Caco-2 (cell line): ENCODE results near the gene C21orf58. TPM values are rescaled to one million over a fixed set of nuclear protein-coding genes. Genes with fewer than 3 reads are reported as not detected.

Experiments used
- BruUV-seq: library from RNA; stranded (reverse); fragments of 400-500 nt; replicated peaks from 2 replicates; lab custom pipeline; 2021; lab: Mats Ljungman, UMichigan
- CTCF ChIA-PET: fragments of 300-600 bp; sonication (Branson Sonifier 250); formaldehyde crosslinking; loops from one replicate; lab custom pipeline; 2022; ENCODE audit warnings: antibody characterized with exemption; lab: Charles Lee
- POLR2A ChIA-PET: fragments of 300-600 bp; sonication (Branson Sonifier 250); formaldehyde crosslinking; loops from one replicate; lab custom pipeline; 2022; ENCODE audit warnings: antibody characterized with exemption; lab: Charles Lee
- DNase-seq, 2 experiments: peaks; one replicate each; pipeline versions ENCODE4 v3.0.0 to v3.0.0-alpha.2; 2020 to 2022
- H3K27me3 ChIP-seq: replicated peaks from 2 replicates; pipeline ENCODE4 v1.6.0; 2011; ENCODE audit warnings: low read length; ENCODE audit not compliant: control insufficient read depth, insufficient read depth
- H3K36me3 ChIP-seq: 2 replicates; pipeline ENCODE4 v1.5.1; 2011; ENCODE audit warnings: low read length; ENCODE audit not compliant: control insufficient read depth, insufficient read depth
- H3K4me1 ChIP-seq: fragments of 250-450 bp; sonication (Bioruptor Pico); 2 replicates; pipeline ENCODE4 v1.5.1; 2020; ENCODE audit warnings: mild to moderate bottlenecking
- H3K4me3 ChIP-seq: 2 replicates; pipeline ENCODE4 v1.5.1; 2011; ENCODE audit warnings: low read depth, mild to moderate bottlenecking, control low read depth, low read length
- H3K9me3 ChIP-seq: fragments of 250-450 bp; sonication (Bioruptor Pico); 2 replicates; pipeline ENCODE4 v1.5.1; 2020; ENCODE audit warnings: mild to moderate bottlenecking, moderate library complexity
- H3K27ac Mint-ChIP-seq: one replicate; pipeline ENCODE4 v1.8.0; 2022; ENCODE audit warnings: mixed read lengths; ENCODE audit not compliant: unreplicated experiment
- H3K27me3 Mint-ChIP-seq: one replicate; pipeline ENCODE4 v1.8.0; 2022; ENCODE audit warnings: mixed read lengths; ENCODE audit not compliant: insufficient read depth, unreplicated experiment
- H3K36me3 Mint-ChIP-seq: one replicate; pipeline ENCODE4 v1.8.0; 2022; ENCODE audit warnings: mild to moderate bottlenecking, mixed read lengths; ENCODE audit not compliant: insufficient read depth, unreplicated experiment
- H3K4me1 Mint-ChIP-seq: one replicate; pipeline ENCODE4 v1.8.0; 2022; ENCODE audit warnings: low read depth, mixed read lengths; ENCODE audit not compliant: unreplicated experiment
- H3K4me3 Mint-ChIP-seq: one replicate; pipeline ENCODE4 v1.8.0; 2022; ENCODE audit warnings: mild to moderate bottlenecking, moderate library complexity, mixed read lengths; ENCODE audit not compliant: unreplicated experiment
- H3K9me3 Mint-ChIP-seq: one replicate; pipeline ENCODE4 v1.8.0; 2022; ENCODE audit warnings: mixed read lengths; ENCODE audit not compliant: unreplicated experiment
- CTCF ChIP-seq, 2 experiments: fragments of 200-600 bp in 1 of 2; IDR thresholded peaks; 1 replicate in 1 of 2; 2 replicates in 1 of 2; pipeline versions ENCODE4 v1.5.1 to v1.8.0; 2011 to 2022; ENCODE audit warnings: antibody characterized with exemption in 1 of 2, control low read depth in 1 of 2, inconsistent platforms in 1 of 2, low read depth in 1 of 2, low read length in 1 of 2, mild to moderate bottlenecking in 1 of 2, moderate library complexity in 1 of 2; ENCODE audit not compliant: insufficient read depth in 1 of 2, severe bottlenecking in 1 of 2, unreplicated experiment in 1 of 2
- intact Hi-C: fragments of 100-400 bp; cut with micrococcal nuclease; formaldehyde crosslinking; loops from one replicate; pipeline ENCODE4 v1.10.0; 2022; ENCODE audit not compliant: unreplicated experiment
- total RNA-seq: library from RNA; stranded (reverse); gene quantifications from 2 replicates; pipeline ENCODE4 v1.2.3, GENCODE V29; 2022

The C21orf58 gene
- total RNA-seq, 1 experiment from 2014 or later, result 17.7 TPM

GRCh38 chr21:46352164-46352515 lies 28.5 kb upstream of the C21orf58 start:
- Histone ChIP-seq H3K9me3 (no peaks in the 10 kb centered on the region), H3K4me3 (no peak overlapping the region), H3K27me3 (no peaks in the 10 kb centered on the region), H3K4me1 (no peaks in the 10 kb centered on the region), H3K36me3 (peaks cover 2% of the 10 kb centered on the region)
- Mint-ChIP-seq H3K4me1 (no peaks in the 10 kb centered on the region), H3K27me3 (no peaks in the 10 kb centered on the region), H3K27ac (no peak overlapping the region), H3K4me3 (no peak overlapping the region), H3K36me3 (peaks cover 63% of the 10 kb centered on the region), H3K9me3 (no peaks in the 10 kb centered on the region)
- no peak for DNase-seq
- ChIA-PET CTCF (interaction anchor here (1.0 kb wide), 1 partner anchor 76 kb away, joined by 3 read pairs; no protein-coding TSS in a partner anchor), POLR2A (no interaction called here)
- no TSS peak for BruUV-seq
- TF ChIP-seq CTCF (IDR thresholded peaks at IDR 0.05; ENCODE audit: insufficient read depth in 1 of 2, low read depth in 1 of 2, low read length in 1 of 2, severe bottlenecking in 1 of 2, unreplicated experiment in 1 of 2), result no peak
- intact Hi-C loops, result no loop called here

GRCh38 chr21:46351476-46352163 lies 27.9 kb upstream of the C21orf58 start:
- H3K36me3 ChIP-seq, result peaks cover 2% of the 10 kb centered on the region
- no peaks in the 10 kb centered on the region for H3K9me3 Mint-ChIP-seq
- no peaks in the 10 kb centered on the region for H3K4me1 Mint-ChIP-seq
- no peak overlapping the region for H3K4me3 ChIP-seq
- no peaks in the 10 kb centered on the region for H3K9me3 ChIP-seq
- no peak overlapping the region for H3K4me3 Mint-ChIP-seq
- no peaks in the 10 kb centered on the region for H3K27me3 ChIP-seq
- no peaks in the 10 kb centered on the region for H3K27me3 Mint-ChIP-seq
- no peak for TF ChIP-seq CTCF (IDR thresholded peaks at IDR 0.05; ENCODE audit: insufficient read depth in 1 of 2, low read depth in 1 of 2, low read length in 1 of 2, severe bottlenecking in 1 of 2, unreplicated experiment in 1 of 2)
- intact Hi-C loops, result no loop called here
- H3K4me1 ChIP-seq, result no peaks in the 10 kb centered on the region
- no peak for DNase-seq
- ChIA-PET CTCF (interaction anchor here (1.0 kb wide), 1 partner anchor 75 kb away, joined by 3 read pairs; no protein-coding TSS in a partner anchor), POLR2A (no interaction called here)
- no TSS peak for BruUV-seq
- H3K36me3 Mint-ChIP-seq, result peaks cover 60% of the 10 kb centered on the region
- H3K27ac Mint-ChIP-seq, result no peak overlapping the region

- intact Hi-C loops, result no loop called here
- Mint-ChIP-seq H3K36me3 (peaks cover 60% of the 10 kb centered on the region), H3K27me3 (no peaks in the 10 kb centered on the region), H3K27ac (no peak overlapping the region), H3K4me3 (no peak overlapping the region), H3K9me3 (no peaks in the 10 kb centered on the region), H3K4me1 (no peaks in the 10 kb centered on the region)
- no peaks in the 10 kb centered on the region for H3K27me3 ChIP-seq
- TF ChIP-seq CTCF (IDR thresholded peaks at IDR 0.05; ENCODE audit: insufficient read depth in 1 of 2, low read depth in 1 of 2, low read length in 1 of 2, severe bottlenecking in 1 of 2, unreplicated experiment in 1 of 2), result no peak
- H3K4me1 ChIP-seq, result no peaks in the 10 kb centered on the region
- no peak for DNase-seq
- CTCF ChIA-PET, result no interaction called here
- no peak overlapping the region for H3K4me3 ChIP-seq
- BruUV-seq, result no TSS peak
- no peaks in the 10 kb centered on the region for H3K9me3 ChIP-seq
- POLR2A ChIA-PET, result no interaction called here
- H3K36me3 ChIP-seq, result peaks cover 2% of the 10 kb centered on the region
Observed at GRCh38 chr21:46350981-46351380, 27.3 kb upstream of the C21orf58 start.
